BE2C (cell line): ENCODE data around the gene CFAP65.

Experiments
- DNase-seq: peaks from one replicate; pipeline ENCODE4 v3.0.0-alpha.2; 2020
- H3K27me3 ChIP-seq: fragments of 250-450 bp; sonication (Bioruptor Pico); 2 replicates; pipeline ENCODE4 v1.5.1; 2020; ENCODE audit warnings: mild to moderate bottlenecking
- H3K36me3 ChIP-seq: fragments of 250-450 bp; sonication (Bioruptor Pico); 2 replicates; pipeline ENCODE4 v1.5.1; 2020; ENCODE audit warnings: mild to moderate bottlenecking
- H3K4me1 ChIP-seq: fragments of 250-450 bp; sonication (Bioruptor Pico); 2 replicates; pipeline ENCODE4 v1.5.1; 2020
- H3K4me3 ChIP-seq: 2 replicates; pipeline ENCODE4 v1.5.1; 2011; ENCODE audit warnings: low read depth, low read length
- H3K9me3 ChIP-seq: fragments of 250-450 bp; sonication (Bioruptor Pico); 2 replicates; pipeline ENCODE4 v1.5.1; 2020
- CTCF ChIP-seq: IDR thresholded peaks from 2 replicates; pipeline ENCODE4 v1.5.1; 2012; ENCODE audit warnings: mild to moderate bottlenecking, low read depth, low read length

Gene CFAP65

GRCh38 chr2:219024059-219024458, 17.3 kb downstream of the CFAP65 start:
- Histone ChIP-seq H3K36me3 (no peaks in the 10 kb centered on the region), H3K9me3 (no peaks in the 10 kb centered on the region), H3K27me3 (no peaks in the 10 kb centered on the region), H3K4me3 (no peak overlapping the region), H3K4me1 (no peaks in the 10 kb centered on the region)
- no peak for TF ChIP-seq CTCF
- DNase-seq: no peak

- Histone ChIP-seq H3K9me3 (no peaks in the 10 kb centered on the region), H3K4me1 (no peaks in the 10 kb centered on the region), H3K36me3 (no peaks in the 10 kb centered on the region), H3K27me3 (no peaks in the 10 kb centered on the region), H3K4me3 (no peak overlapping the region)
- DNase-seq: no peak
- TF ChIP-seq CTCF: no peak
These were observed 18.2 kb downstream of the CFAP65 start for GRCh38 chr2:219023045-219023605.

GRCh38 chr2:219022616-219023015, 18.7 kb downstream of the CFAP65 start:
- H3K4me3 ChIP-seq: no peak overlapping the region
- no peak for TF ChIP-seq CTCF
- no peaks in the 10 kb centered on the region for H3K9me3 ChIP-seq
- no peaks in the 10 kb centered on the region for H3K27me3 ChIP-seq
- DNase-seq: no peak
- H3K36me3 ChIP-seq: no peaks in the 10 kb centered on the region
- H3K4me1 ChIP-seq: no peaks in the 10 kb centered on the region

GRCh38 chr2:219022041-219022440, 19.3 kb downstream of the CFAP65 start:
- no peaks in the 10 kb centered on the region for H3K27me3 ChIP-seq
- DNase-seq: no peak

DNA sequence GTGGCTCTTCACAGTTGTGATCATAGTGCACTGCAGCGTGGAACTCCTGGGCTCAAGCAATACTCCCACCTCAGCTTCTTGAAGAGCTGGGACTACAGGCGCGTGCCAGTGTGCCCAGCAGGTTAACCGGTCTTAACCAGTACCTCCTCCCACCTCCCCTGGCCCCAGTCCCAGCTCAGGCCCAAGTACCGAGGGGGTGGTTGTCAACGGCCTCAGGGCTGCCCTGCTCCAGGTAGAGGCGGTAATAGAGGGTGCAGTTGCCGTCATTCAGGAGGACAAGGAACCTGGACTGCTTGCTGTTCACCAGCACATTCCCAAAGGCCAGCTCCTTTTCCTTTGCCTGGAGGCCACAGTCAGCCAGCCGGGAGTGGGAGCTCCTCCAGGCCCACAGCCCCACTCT, 19.7 kb downstream of the CFAP65 start:
- no peak for TF ChIP-seq CTCF
- Histone ChIP-seq H3K36me3 (no peaks in the 10 kb centered on the region), H3K27me3 (no peaks in the 10 kb centered on the region), H3K4me1 (no peaks in the 10 kb centered on the region), H3K9me3 (no peaks in the 10 kb centered on the region), H3K4me3 (no peak overlapping the region)
- DNase-seq: no peak

More at GRCh38 chr2:219022041-219022440, 19.3 kb downstream of the CFAP65 start:
- no peak for TF ChIP-seq CTCF
- no peaks in the 10 kb centered on the region for H3K9me3 ChIP-seq
- H3K4me3 ChIP-seq: no peak overlapping the region
- no peaks in the 10 kb centered on the region for H3K36me3 ChIP-seq
- no peaks in the 10 kb centered on the region for H3K4me1 ChIP-seq

DNA sequence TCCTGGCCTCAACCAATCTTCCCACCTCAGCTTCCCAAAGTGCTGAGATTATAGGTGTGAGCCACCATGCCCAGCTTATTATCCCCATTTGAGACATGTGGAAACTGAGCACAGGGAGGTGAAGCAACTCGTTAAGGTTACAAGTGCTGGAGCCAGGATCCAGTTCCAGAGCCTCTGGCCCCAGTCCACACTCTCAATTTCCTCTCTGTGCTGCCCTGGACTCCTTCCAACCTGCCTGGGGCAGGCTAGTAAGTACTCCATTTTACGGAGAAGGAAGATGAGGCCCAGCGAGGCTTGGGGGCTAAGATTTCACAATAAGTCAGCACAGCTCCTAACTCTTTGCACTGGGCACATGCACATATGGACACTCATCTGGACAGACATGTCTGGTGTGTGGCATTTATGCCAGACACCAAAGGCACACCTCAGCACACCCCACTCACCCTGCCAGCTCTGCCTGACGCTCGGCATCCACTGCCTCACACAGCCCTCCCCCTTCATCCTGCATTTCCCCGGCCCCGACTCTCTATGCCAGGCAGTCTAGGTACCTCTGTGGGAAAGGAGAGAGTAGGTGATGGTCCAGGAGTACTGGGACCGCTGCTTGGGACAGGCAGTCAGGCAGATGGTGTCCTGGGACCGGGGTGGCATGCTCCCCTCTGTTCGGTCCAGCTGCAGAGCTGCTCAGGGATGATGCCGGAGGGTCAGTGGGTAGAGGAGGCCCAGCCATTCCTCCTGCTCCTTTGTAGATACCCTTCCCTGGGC, 20.5 kb downstream of the CFAP65 start:
- no peak for TF ChIP-seq CTCF
- Histone ChIP-seq H3K36me3 (no peaks in the 10 kb centered on the region), H3K4me1 (no peaks in the 10 kb centered on the region), H3K4me3 (no peak overlapping the region), H3K27me3 (no peaks in the 10 kb centered on the region), H3K9me3 (no peaks in the 10 kb centered on the region)
- DNase-seq: peak; percentile 54
